Airway epithelial cell (primary cell): Measurements from ENCODE around the gene C19orf47. TPM values are rescaled to one million over a fixed set of nuclear protein-coding genes. Genes with fewer than 3 reads are reported as not detected.

Experiments
- total RNA-seq: library from RNA; depleted of rRNA; stranded (reverse); fragments of >200 nt; gene quantifications from 2 replicates; pipeline ENCODE4 v1.2.3, GENCODE V29; 2015

C19orf47 gene, protein sequence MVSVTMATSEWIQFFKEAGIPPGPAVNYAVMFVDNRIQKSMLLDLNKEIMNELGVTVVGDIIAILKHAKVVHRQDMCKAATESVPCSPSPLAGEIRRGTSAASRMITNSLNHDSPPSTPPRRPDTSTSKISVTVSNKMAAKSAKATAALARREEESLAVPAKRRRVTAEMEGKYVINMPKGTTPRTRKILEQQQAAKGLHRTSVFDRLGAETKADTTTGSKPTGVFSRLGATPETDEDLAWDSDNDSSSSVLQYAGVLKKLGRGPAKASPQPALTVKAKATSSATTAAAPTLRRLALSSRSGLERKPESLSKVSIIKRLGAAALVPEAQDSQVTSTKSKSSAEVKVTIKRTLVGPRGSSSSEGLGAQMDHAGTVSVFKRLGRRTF
- total RNA-seq = 5.9 and 19.9 TPM in 2 replicates

GRCh38 chr19:40348125-40348913, at the start of gene C19orf47, which contains the start of gene PLD3:
TSS of gene C19orf47 (minus strand) at chr19:40348397. CDS start at chr19:40341857, 6,540 bp downstream.
TSS of gene PLD3 (plus strand) at chr19:40348695. CDS start at chr19:40366484, 17,789 bp downstream.

DNA sequence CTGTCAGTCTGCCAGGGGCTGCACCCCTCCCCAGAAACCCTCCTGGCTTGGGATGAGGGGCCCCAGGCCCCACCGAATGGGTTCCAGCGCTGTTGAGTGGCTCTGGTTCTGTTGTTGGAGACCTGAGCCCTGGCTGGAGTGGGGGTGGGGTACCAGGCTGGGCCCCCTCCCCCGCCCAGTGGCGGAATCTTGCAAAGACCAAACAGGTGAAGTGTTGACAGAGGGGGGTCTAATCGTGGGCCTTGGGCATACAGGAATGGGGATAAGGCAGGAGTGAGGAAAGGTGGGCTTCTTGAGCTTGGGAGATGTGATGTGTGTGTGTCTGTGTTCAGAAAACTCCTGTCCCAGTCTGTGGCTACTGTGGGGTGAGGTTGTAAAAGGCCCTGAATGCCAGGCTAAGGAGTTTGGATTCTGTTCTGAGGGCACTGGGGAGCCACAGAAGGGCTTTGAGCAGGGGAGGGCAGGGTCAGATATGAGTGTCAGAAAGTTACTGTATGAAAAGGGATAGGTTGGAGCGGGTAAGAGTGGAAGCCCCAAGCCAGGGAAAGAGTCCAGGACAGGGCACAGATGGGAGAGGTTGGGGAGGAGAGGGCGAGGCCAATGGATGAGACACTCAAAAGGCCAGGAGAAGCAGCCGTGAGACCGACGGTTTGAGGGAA, 42.0 kb upstream of the C19orf47 start, which contains the start of gene HIPK4:
Gene HIPK4, minus strand, starts transcription at position 98 of the 659 bp plus-strand sequence. CDS start 279 bp downstream, outside the sequence.

DNA sequence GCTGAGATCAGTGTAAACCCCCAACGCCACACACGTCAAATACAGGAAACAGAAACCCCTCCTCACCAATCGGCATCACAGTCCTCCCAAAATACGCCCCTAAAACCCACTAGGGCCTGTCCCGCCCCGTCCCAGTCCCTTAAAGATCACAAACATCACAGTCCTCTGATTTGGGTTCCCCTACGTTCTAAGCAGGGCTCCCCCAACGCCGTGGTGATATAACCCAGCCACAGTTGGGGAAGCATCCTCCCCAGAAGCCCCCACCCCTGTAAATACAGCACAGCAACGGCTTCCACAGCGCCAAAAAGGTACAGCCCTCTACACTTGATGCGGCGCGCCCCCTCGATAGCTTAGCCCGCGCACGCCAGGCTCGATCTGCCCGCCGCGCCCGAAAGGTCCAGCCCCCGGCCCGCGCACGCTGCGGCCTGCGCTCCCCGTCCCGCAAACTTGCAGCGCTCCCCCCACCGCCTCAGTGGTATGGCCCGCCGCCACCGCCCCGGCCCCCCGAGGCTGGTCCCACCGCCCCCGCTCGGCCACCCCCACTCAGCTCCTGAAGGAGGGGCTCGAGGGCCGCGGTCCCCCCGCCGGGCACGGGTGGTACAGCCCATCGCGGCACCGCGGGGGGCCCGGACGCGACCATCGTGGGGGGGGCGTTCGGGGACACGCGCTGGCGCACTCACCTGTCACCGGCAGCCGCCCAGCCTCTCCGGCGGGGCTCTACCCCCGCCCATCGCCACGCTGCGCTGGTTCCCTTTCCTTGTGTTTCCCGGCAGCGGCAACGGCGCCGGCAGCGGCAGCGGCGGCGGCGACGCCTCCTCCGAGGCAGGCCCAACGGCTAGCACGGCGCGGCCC, 63.5 kb downstream of the C19orf47 start, which contains the start of gene AKT2:
Gene AKT2, minus strand, starts transcription at position 845 of the 852 bp plus-strand sequence. CDS start 20,078 bp downstream, outside the sequence.

Other genes with a start within 250 kb of the C19orf47 start
- 6.0 and 8.5 TPM in 2 replicates for gene MAP3K10, start 157.0 kb downstream of the C19orf47 start, total RNA-seq
- gene TTC9B, start 130.0 kb downstream of the C19orf47 start, total RNA-seq = not detected in 2 replicates
- gene CCNP, start 121.7 kb downstream of the C19orf47 start, total RNA-seq = not detected in 2 replicates
- 51.4 and 75.7 TPM in 2 replicates for gene AKT2, start 63.1 kb downstream of the C19orf47 start, total RNA-seq
- gene PLD3, start 298 bp upstream of the C19orf47 start, total RNA-seq = 306 and 337 TPM in 2 replicates
- not detected in 2 replicates for gene HIPK4, start 41.8 kb upstream of the C19orf47 start, total RNA-seq
- 1.4 and 1.6 TPM in 2 replicates for gene PRX, start 65.0 kb upstream of the C19orf47 start, total RNA-seq
- 33.6 and 36.6 TPM in 2 replicates for gene SERTAD1, start 77.6 kb upstream of the C19orf47 start, total RNA-seq
- gene SERTAD3, start 95.9 kb upstream of the C19orf47 start, total RNA-seq = 24.3 and 27.8 TPM in 2 replicates
- gene BLVRB, start 117.3 kb upstream of the C19orf47 start, total RNA-seq = 191 and 239 TPM in 2 replicates
- 0.07 and 0.28 TPM in 2 replicates for gene SPTBN4, start 118.6 kb upstream of the C19orf47 start, total RNA-seq
- 82.3 and 82.8 TPM in 2 replicates for gene SHKBP1, start 228.5 kb upstream of the C19orf47 start, total RNA-seq